LNCaP clone FGC (cell line): ENCODE measurements around the gene FOXP1.

ENCODE experiments used
- DNase-seq: peaks from one replicate; pipeline ENCODE4 v3.0.0-alpha.2; 2011; ENCODE audit warnings: low read depth
- H3K4me3 ChIP-seq: 2 replicates; pipeline ENCODE4 v1.5.1; 2011; ENCODE audit warnings: mild to moderate bottlenecking, low read depth, low read length, control low read depth
- TF ChIP-seq, protein P1 (sequence below): IDR thresholded peaks from 2 replicates; pipeline ENCODE4 v1.5.1; 2012; ENCODE audit warnings: mild to moderate bottlenecking; ENCODE audit not compliant: control insufficient read depth, insufficient read depth; ENCODE audit errors: extremely low read depth

The FOXP1 gene

GRCh38 chr3:71458895-71459294 is 124.6 kb downstream of the FOXP1 start:
- DNase-seq, result no peak
- H3K4me3 ChIP-seq, result no peak overlapping the region
- TF ChIP-seq, protein P1, sequence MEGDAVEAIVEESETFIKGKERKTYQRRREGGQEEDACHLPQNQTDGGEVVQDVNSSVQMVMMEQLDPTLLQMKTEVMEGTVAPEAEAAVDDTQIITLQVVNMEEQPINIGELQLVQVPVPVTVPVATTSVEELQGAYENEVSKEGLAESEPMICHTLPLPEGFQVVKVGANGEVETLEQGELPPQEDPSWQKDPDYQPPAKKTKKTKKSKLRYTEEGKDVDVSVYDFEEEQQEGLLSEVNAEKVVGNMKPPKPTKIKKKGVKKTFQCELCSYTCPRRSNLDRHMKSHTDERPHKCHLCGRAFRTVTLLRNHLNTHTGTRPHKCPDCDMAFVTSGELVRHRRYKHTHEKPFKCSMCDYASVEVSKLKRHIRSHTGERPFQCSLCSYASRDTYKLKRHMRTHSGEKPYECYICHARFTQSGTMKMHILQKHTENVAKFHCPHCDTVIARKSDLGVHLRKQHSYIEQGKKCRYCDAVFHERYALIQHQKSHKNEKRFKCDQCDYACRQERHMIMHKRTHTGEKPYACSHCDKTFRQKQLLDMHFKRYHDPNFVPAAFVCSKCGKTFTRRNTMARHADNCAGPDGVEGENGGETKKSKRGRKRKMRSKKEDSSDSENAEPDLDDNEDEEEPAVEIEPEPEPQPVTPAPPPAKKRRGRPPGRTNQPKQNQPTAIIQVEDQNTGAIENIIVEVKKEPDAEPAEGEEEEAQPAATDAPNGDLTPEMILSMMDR, result no peak

GRCh38 chr3:71456826-71457225 is 126.7 kb downstream of the FOXP1 start:
- DNase-seq, result no peak
- TF ChIP-seq, protein P1, result no peak
- no peak overlapping the region for H3K4me3 ChIP-seq

- DNase-seq, result no peak
- TF ChIP-seq, protein P1, result no peak
- H3K4me3 ChIP-seq, result no peak overlapping the region
These were observed 127.4 kb downstream of the FOXP1 start for GRCh38 chr3:71456156-71456555.

DNA sequence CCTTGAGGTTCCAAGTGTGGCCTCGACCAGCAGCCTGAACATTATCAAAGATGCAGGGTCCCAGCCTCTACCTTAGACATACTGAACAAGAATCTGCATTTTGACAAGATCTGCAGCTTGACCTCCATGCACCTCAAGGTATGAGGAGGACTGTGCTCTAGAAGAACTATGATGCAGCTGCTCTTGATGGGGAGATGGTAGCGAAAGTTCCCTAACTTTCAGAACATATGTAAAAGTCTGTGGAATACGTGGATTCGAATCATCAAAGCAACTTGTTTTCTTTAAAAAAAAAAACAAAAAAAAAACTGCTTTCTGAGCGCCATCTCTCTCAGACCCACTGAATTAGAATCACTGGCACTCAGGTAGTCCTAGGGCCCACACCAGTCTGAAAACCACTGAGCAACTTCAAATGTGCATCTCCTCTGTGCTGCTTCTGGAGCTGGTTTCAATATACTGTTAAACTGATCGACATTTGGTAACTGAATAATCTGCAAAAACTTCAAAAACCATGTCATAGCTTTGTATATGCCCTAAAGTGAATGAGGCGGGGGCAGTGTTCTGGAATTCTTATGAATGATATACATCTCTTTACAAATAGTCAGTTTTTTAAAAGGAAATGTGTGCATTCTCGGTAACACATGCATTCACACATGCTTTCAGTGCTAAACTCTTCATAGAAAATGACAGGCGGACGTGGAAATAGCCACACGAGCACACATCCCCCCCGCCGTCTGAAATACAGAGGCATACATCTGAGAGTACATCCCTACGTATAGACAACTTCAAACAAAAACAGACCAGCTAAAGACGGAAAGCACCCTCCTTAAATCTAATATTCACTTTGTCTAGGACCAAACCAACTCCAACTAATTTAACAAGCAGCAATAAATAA is 128.8 kb downstream of the FOXP1 start:
- DNase-seq, result no peak
- H3K4me3 ChIP-seq, result no peak overlapping the region
- TF ChIP-seq, protein P1, result no peak

GRCh38 chr3:71453822-71454511 is 129.6 kb downstream of the FOXP1 start:
- peak overlapping the region; percentile 24 for H3K4me3 ChIP-seq
- DNase-seq, result peak; percentile 87
- TF ChIP-seq, protein P1, result no peak

GRCh38 chr3:71453319-71453718 is 130.2 kb downstream of the FOXP1 start:
- no peak for DNase-seq
- TF ChIP-seq, protein P1, result no peak
- peak overlapping the region; percentile 15; the same call in 1 of the 2 replicates for H3K4me3 ChIP-seq
